K562 (cell line): ENCODE measurements around the gene CABLES1. TPM values are rescaled to one million over a fixed set of nuclear protein-coding genes. Genes with fewer than 3 reads are reported as not detected.

Source experiments
- CHD7 ChIP-seq: fragments of 200-600 bp; sonication (generic); IDR thresholded peaks from one replicate; pipeline ENCODE4 v1.6.1; 2012; ENCODE audit warnings: mild to moderate bottlenecking, low read depth, low read length, inconsistent platforms
- KLF1 ChIP-seq: fragments of 450-650 bp; IDR thresholded peaks from 2 replicates; pipeline ENCODE4 v1.6.1; 2016; ENCODE audit warnings: missing genetic modification characterization, missing compliant biosample characterization
- MTF1 ChIP-seq: fragments of 250-450 bp; sonication (Bioruptor Pico); IDR thresholded peaks from 2 replicates; pipeline ENCODE4 v1.9.0; 2021; ENCODE audit warnings: moderate library complexity, mild to moderate bottlenecking, inconsistent platforms, borderline replicate concordance
- NELFE ChIP-seq: IDR thresholded peaks from 2 replicates; pipeline ENCODE4 v1.6.1; 2011; ENCODE audit warnings: mild to moderate bottlenecking; ENCODE audit not compliant: insufficient read depth, insufficient read length
- PRDM10 ChIP-seq: fragments of 450-650 bp; IDR thresholded peaks from 2 replicates; pipeline ENCODE4 v1.6.1; 2018; ENCODE audit not compliant: partially characterized antibody
- TCF15 ChIP-seq: fragments of 250-450 bp; sonication (Bioruptor Pico); IDR thresholded peaks from 2 replicates; pipeline ENCODE4 v1.8.0; 2022; ENCODE audit warnings: moderate library complexity, mild to moderate bottlenecking, inconsistent platforms
- ZNF324 ChIP-seq: fragments of 250-450 bp; sonication (Bioruptor Pico); IDR thresholded peaks from 2 replicates; pipeline ENCODE4 v1.4.0; 2020; ENCODE audit warnings: mild to moderate bottlenecking
- polyA plus RNA-seq, 8 experiments: library from polyadenylated mRNA; depleted of rRNA in 4 of 8; stranded (reverse) in 5 of 8; unstranded in 3 of 8; fragments of >200 nt; fragmentation: Nextera tagmentation in 2 of 8; fragmentation: Illumina TruSeq in 1 of 8; extraction: Ambion mirVana in 2 of 8; extraction: Trizol in 1 of 8; gene quantifications; 2 replicates each; pipeline versions ENCODE4 v1.2.1 to v1.2.3, GENCODE V29; 2011 to 2014; ENCODE audit warnings: inconsistent platforms in 1 of 8, missing spikeins in 1 of 8
- total RNA-seq, 7 experiments: library from RNA; depleted of rRNA in 6 of 7; stranded (reverse); fragments of >200 nt in 6 of 7; fragmentation: Illumina TruSeq in 2 of 7; extraction: Trizol in 2 of 7; gene quantifications; 2 replicates each; pipeline versions ENCODE4 v1.2.1 to v1.2.3, GENCODE V29; 2011 to 2021; ENCODE audit warnings: low replicate concordance in 1 of 7

The CABLES1 gene
- total and polyA plus RNA-seq, 9 of the 15 experiments (the other 6 are each of a cell fraction or from before 2014, with no cell fraction given): 0.04 to 0.10 (median 0.06) TPM; not detected in 3

- TF ChIP-seq CHD7 (no peak), NELFE (no peak), KLF1 (tag) (no peak), MTF1 (no peak), ZNF324 (CRISPR knock-in tag) (no peak), TCF15 (no peak), PRDM10 (no peak)
These were observed 75.9 kb downstream of the CABLES1 start (continued) for GRCh38 chr18:23211146-23211545.
